GM23338 (cell line): ENCODE results near the gene SLC28A1. TPM values are rescaled to one million over a fixed set of nuclear protein-coding genes. Genes with fewer than 3 reads are reported as not detected.

Source experiments
- ATAC-seq: fragments of 200-7000 bp; cut with Tn5 transposase; 3 replicates; pipeline ENCODE4 v1.9.1; 2020
- DNase-seq: peaks from one replicate; pipeline ENCODE4 v3.0.0-alpha.2; 2015; ENCODE audit warnings: low spot score
- H2AFZ ChIP-seq: fragments of 200-600 bp; sonication (generic); 2 replicates; pipeline ENCODE4 v1.8.0; 2016; ENCODE audit warnings: antibody characterized with exemption, mild to moderate bottlenecking, moderate library complexity
- H3F3A ChIP-seq: fragments of 200-600 bp; sonication (generic); replicated peaks from 2 replicates; pipeline ENCODE4 v1.8.0; 2017; ENCODE audit warnings: antibody characterized with exemption, mixed run types, low read depth
- H3K27ac ChIP-seq: fragments of 200-600 bp; sonication (generic); 2 replicates; pipeline ENCODE4 v1.6.1; 2016; ENCODE audit warnings: low read depth
- H3K27me3 ChIP-seq: fragments of 200-600 bp; sonication (generic); 2 replicates; pipeline ENCODE4 v1.8.0; 2016; ENCODE audit warnings: mild to moderate bottlenecking, mixed run types, moderate library complexity; ENCODE audit not compliant: insufficient read depth
- H3K36me3 ChIP-seq: fragments of 200-600 bp; sonication (generic); 2 replicates; pipeline ENCODE4 v1.8.0; 2016; ENCODE audit warnings: mild to moderate bottlenecking; ENCODE audit not compliant: insufficient read depth
- H3K4me1 ChIP-seq: fragments of 200-600 bp; sonication (generic); 2 replicates; pipeline ENCODE4 v1.8.0; 2016; ENCODE audit warnings: mild to moderate bottlenecking, moderate library complexity; ENCODE audit not compliant: insufficient read depth
- H3K4me2 ChIP-seq: fragments of 200-600 bp; sonication (generic); 2 replicates; pipeline ENCODE4 v1.7.1; 2017; ENCODE audit warnings: mixed run types
- H3K4me3 ChIP-seq: fragments of 200-600 bp; sonication (generic); 2 replicates; pipeline ENCODE4 v1.6.1; 2016; ENCODE audit warnings: mixed run types
- H3K79me2 ChIP-seq: fragments of 200-600 bp; sonication (generic); replicated peaks from 2 replicates; pipeline ENCODE4 v1.8.0; 2017; ENCODE audit warnings: mild to moderate bottlenecking; ENCODE audit not compliant: insufficient read depth
- H3K9me2 ChIP-seq: fragments of 200-600 bp; sonication (generic); 2 replicates; pipeline ENCODE4 v1.8.0; 2017; ENCODE audit not compliant: insufficient read depth
- H4K20me1 ChIP-seq: fragments of 200-600 bp; sonication (generic); replicated peaks from 2 replicates; pipeline ENCODE4 v1.8.0; 2017; ENCODE audit warnings: mild to moderate bottlenecking; ENCODE audit not compliant: insufficient read depth
- H3K27ac Mint-ChIP-seq: 2 replicates; pipeline ENCODE4 v1.8.0; 2020; ENCODE audit warnings: inconsistent platforms, mild to moderate bottlenecking, moderate library complexity, mixed read lengths
- H3K27me3 Mint-ChIP-seq: 3 replicates; pipeline ENCODE4 v1.8.0; 2022; ENCODE audit warnings: low read depth, mild to moderate bottlenecking, moderate library complexity, mixed read lengths, inconsistent platforms; ENCODE audit not compliant: insufficient read depth, poor library complexity
- H3K36me3 Mint-ChIP-seq: 3 replicates; pipeline ENCODE4 v1.8.0; 2021; ENCODE audit warnings: low read depth, mild to moderate bottlenecking, inconsistent platforms, moderate library complexity, mixed read lengths
- H3K4me1 Mint-ChIP-seq: 3 replicates; pipeline ENCODE4 v1.8.0; 2020; ENCODE audit warnings: mild to moderate bottlenecking, inconsistent platforms, mixed read lengths
- H3K4me3 Mint-ChIP-seq: 3 replicates; pipeline ENCODE4 v1.8.0; 2021; ENCODE audit warnings: moderate library complexity, mild to moderate bottlenecking, inconsistent platforms, mixed read lengths
- H3K9me3 Mint-ChIP-seq: 3 replicates; pipeline ENCODE4 v1.8.0; 2020; ENCODE audit warnings: moderate library complexity, mild to moderate bottlenecking, inconsistent platforms, mixed read lengths
- CREB1 ChIP-seq: fragments of 250-450 bp; sonication (Bioruptor Pico); IDR thresholded peaks from 2 replicates; pipeline ENCODE4 v1.5.0; 2020; ENCODE audit warnings: low read depth, mild to moderate bottlenecking, moderate library complexity
- ETS1 ChIP-seq: IDR thresholded peaks from 2 replicates; pipeline ENCODE4 v1.6.1; 2016; ENCODE audit warnings: antibody characterized with exemption
- EZH2 ChIP-seq: fragments of 200-600 bp; sonication (generic); IDR thresholded peaks from one replicate; pipeline ENCODE4 v1.8.0; 2017; ENCODE audit warnings: antibody characterized with exemption, mild to moderate bottlenecking, low read depth; ENCODE audit not compliant: unreplicated experiment
- EZH2phosphoT487 ChIP-seq: fragments of 200-600 bp; sonication (generic); IDR thresholded peaks from one replicate; pipeline ENCODE4 v1.8.1; 2018; ENCODE audit warnings: antibody characterized with exemption; ENCODE audit not compliant: unreplicated experiment
- JUNB ChIP-seq: IDR thresholded peaks from one replicate; pipeline ENCODE4 v1.6.1; 2016; ENCODE audit warnings: antibody characterized with exemption; ENCODE audit not compliant: unreplicated experiment
- NANOG ChIP-seq: IDR thresholded peaks from 2 replicates; pipeline ENCODE4 v1.6.1; 2016; ENCODE audit warnings: antibody characterized with exemption, borderline replicate concordance
- POLR2AphosphoS5 ChIP-seq: IDR thresholded peaks from 2 replicates; pipeline ENCODE4 v1.6.1; 2016; ENCODE audit warnings: antibody characterized with exemption, low read depth
- REST ChIP-seq: IDR thresholded peaks from one replicate; pipeline ENCODE4 v1.6.1; 2018; ENCODE audit warnings: antibody characterized with exemption; ENCODE audit not compliant: unreplicated experiment
- STAT1 ChIP-seq: IDR thresholded peaks from one replicate; pipeline ENCODE4 v1.6.1; 2016; ENCODE audit warnings: antibody characterized with exemption; ENCODE audit not compliant: unreplicated experiment
- ZNF114 ChIP-seq: fragments of 250-450 bp; sonication (Bioruptor Pico); IDR thresholded peaks from 2 replicates; pipeline ENCODE4 v1.5.0; 2020; ENCODE audit warnings: mild to moderate bottlenecking, moderate library complexity
- ZNF331 ChIP-seq: fragments of 250-450 bp; sonication (Bioruptor Pico); IDR thresholded peaks from 2 replicates; pipeline ENCODE4 v1.5.0; 2020; ENCODE audit warnings: low read depth, mild to moderate bottlenecking, moderate library complexity
- polyA plus RNA-seq: library from polyadenylated mRNA; unstranded; fragments of >200 nt; fragmentation: Nextera tagmentation; extraction: Ambion mirVana; gene quantifications from 2 replicates; pipeline ENCODE4 v1.2.1, GENCODE V29; 2016
- total RNA-seq: library from RNA; depleted of rRNA; stranded (reverse); fragments of >200 nt; shearing (Covaris generic); gene quantifications from 2 replicates; pipeline ENCODE4 v1.2.3, GENCODE V29; 2014
- TF ChIP-seq, protein P1 (sequence below), 2 experiments: fragments of 200-600 bp in 1 of 2; sonication (generic) in 1 of 2; conservative IDR thresholded peaks; 2 replicates each; pipeline versions ENCODE4 v1.5.1 to v1.6.1; 2016 to 2017; ENCODE audit warnings: antibody characterized with exemption in 2 of 2, low read depth in 2 of 2, mild to moderate bottlenecking in 2 of 2, moderate library complexity in 1 of 2
- TF ChIP-seq, protein P2 (sequence below): fragments of 250-450 bp; sonication (Bioruptor Pico); IDR thresholded peaks from 2 replicates; pipeline ENCODE4 v1.5.0; 2020; ENCODE audit warnings: mild to moderate bottlenecking, moderate library complexity

The SLC28A1 gene
- total and polyA plus RNA-seq, 2 experiments from 2014 or later = not detected

GRCh38 chr15:84969257-84969656 is 84.8 kb downstream of the SLC28A1 start (continued):
- TF ChIP-seq CREB1 (CRISPR knock-in tag) = no peak

GRCh38 chr15:84970843-84971242 is 86.4 kb downstream of the SLC28A1 start:
- Mint-ChIP-seq H3K27ac (no peak overlapping the region), H3K4me1 (peaks cover 24% of the 10 kb centered on the region), H3K4me3 (no peak overlapping the region), H3K36me3 (peaks cover 23% of the 10 kb centered on the region), H3K27me3 (peaks cover 2% of the 10 kb centered on the region), H3K9me3 (peaks cover 22% of the 10 kb centered on the region)
- TF ChIP-seq, protein P1, sequence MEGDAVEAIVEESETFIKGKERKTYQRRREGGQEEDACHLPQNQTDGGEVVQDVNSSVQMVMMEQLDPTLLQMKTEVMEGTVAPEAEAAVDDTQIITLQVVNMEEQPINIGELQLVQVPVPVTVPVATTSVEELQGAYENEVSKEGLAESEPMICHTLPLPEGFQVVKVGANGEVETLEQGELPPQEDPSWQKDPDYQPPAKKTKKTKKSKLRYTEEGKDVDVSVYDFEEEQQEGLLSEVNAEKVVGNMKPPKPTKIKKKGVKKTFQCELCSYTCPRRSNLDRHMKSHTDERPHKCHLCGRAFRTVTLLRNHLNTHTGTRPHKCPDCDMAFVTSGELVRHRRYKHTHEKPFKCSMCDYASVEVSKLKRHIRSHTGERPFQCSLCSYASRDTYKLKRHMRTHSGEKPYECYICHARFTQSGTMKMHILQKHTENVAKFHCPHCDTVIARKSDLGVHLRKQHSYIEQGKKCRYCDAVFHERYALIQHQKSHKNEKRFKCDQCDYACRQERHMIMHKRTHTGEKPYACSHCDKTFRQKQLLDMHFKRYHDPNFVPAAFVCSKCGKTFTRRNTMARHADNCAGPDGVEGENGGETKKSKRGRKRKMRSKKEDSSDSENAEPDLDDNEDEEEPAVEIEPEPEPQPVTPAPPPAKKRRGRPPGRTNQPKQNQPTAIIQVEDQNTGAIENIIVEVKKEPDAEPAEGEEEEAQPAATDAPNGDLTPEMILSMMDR (conservative IDR thresholded peaks at IDR 0.05; ENCODE audit: low read depth in 2 of 2) = no peak
- TF ChIP-seq STAT1 (no peak), ETS1 (no peak), CREB1 (CRISPR knock-in tag) (no peak), EZH2 (no peak), REST (no peak), EZH2phosphoT487 (no peak), ZNF331 (CRISPR knock-in tag) (no peak), ZNF114 (CRISPR knock-in tag) (no peak), NANOG (no peak), JUNB (no peak), POLR2AphosphoS5 (no peak)
- TF ChIP-seq, protein P2, sequence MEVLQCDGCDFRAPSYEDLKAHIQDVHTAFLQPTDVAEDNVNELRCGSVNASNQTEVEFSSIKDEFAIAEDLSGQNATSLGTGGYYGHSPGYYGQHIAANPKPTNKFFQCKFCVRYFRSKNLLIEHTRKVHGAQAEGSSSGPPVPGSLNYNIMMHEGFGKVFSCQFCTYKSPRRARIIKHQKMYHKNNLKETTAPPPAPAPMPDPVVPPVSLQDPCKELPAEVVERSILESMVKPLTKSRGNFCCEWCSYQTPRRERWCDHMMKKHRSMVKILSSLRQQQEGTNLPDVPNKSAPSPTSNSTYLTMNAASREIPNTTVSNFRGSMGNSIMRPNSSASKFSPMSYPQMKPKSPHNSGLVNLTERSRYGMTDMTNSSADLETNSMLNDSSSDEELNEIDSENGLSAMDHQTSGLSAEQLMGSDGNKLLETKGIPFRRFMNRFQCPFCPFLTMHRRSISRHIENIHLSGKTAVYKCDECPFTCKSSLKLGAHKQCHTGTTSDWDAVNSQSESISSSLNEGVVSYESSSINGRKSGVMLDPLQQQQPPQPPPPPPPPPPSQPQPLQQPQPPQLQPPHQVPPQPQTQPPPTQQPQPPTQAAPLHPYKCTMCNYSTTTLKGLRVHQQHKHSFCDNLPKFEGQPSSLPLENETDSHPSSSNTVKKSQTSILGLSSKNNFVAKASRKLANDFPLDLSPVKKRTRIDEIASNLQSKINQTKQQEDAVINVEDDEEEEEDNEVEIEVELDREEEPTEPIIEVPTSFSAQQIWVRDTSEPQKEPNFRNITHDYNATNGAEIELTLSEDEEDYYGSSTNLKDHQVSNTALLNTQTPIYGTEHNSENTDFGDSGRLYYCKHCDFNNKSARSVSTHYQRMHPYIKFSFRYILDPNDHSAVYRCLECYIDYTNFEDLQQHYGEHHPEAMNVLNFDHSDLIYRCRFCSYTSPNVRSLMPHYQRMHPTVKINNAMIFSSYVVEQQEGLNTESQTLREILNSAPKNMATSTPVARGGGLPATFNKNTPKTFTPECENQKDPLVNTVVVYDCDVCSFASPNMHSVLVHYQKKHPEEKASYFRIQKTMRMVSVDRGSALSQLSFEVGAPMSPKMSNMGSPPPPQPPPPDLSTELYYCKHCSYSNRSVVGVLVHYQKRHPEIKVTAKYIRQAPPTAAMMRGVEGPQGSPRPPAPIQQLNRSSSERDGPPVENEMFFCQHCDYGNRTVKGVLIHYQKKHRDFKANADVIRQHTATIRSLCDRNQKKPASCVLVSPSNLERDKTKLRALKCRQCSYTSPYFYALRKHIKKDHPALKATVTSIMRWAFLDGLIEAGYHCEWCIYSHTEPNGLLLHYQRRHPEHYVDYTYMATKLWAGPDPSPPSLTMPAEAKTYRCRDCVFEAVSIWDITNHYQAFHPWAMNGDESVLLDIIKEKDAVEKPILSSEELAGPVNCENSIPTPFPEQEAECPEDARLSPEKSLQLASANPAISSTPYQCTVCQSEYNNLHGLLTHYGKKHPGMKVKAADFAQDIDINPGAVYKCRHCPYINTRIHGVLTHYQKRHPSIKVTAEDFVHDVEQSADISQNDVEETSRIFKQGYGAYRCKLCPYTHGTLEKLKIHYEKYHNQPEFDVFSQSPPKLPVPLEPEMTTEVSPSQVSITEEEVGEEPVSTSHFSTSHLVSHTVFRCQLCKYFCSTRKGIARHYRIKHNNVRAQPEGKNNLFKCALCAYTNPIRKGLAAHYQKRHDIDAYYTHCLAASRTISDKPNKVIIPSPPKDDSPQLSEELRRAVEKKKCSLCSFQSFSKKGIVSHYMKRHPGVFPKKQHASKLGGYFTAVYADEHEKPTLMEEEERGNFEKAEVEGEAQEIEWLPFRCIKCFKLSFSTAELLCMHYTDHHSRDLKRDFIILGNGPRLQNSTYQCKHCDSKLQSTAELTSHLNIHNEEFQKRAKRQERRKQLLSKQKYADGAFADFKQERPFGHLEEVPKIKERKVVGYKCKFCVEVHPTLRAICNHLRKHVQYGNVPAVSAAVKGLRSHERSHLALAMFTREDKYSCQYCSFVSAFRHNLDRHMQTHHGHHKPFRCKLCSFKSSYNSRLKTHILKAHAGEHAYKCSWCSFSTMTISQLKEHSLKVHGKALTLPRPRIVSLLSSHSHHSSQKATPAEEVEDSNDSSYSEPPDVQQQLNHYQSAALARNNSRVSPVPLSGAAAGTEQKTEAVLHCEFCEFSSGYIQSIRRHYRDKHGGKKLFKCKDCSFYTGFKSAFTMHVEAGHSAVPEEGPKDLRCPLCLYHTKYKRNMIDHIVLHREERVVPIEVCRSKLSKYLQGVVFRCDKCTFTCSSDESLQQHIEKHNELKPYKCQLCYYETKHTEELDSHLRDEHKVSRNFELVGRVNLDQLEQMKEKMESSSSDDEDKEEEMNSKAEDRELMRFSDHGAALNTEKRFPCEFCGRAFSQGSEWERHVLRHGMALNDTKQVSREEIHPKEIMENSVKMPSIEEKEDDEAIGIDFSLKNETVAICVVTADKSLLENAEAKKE (CRISPR knock-in tag) = no peak
- no peak overlapping the region for H3K4me2 ChIP-seq
- no peaks in the 10 kb centered on the region for H3K36me3 ChIP-seq
- no peaks in the 10 kb centered on the region for H3K79me2 ChIP-seq
- no peak overlapping the region for H2AFZ ChIP-seq
- DNase-seq (no peak), ATAC-seq (no peak)
- H3K4me1 ChIP-seq = peaks cover 5% of the 10 kb centered on the region
- H3K27me3 ChIP-seq = no peaks in the 10 kb centered on the region
- H3F3A ChIP-seq = no peaks in the 10 kb centered on the region
- no peak overlapping the region for H3K4me3 ChIP-seq
- H3K27ac ChIP-seq = no peak overlapping the region
- peaks cover 10% of the 10 kb centered on the region; the same call in 1 of the 2 replicates for H3K9me2 ChIP-seq
- no peaks in the 10 kb centered on the region for H4K20me1 ChIP-seq
